GM10266 (cell line): ENCODE data around the gene EMP2.
A peak's percentile ranks its signal among the peaks of the same experiment; 100 is the strongest.

ENCODE experiments used
- DNase-seq: peaks from one replicate; pipeline ENCODE4 v3.0.0; 2012; ENCODE audit errors: extremely low spot score
- CTCF ChIP-seq: IDR thresholded peaks from 2 replicates; pipeline ENCODE4 v1.5.1; 2012; ENCODE audit warnings: mild to moderate bottlenecking, low read depth; ENCODE audit not compliant: control insufficient read depth, insufficient read depth; ENCODE audit errors: missing control alignments

Gene EMP2

GRCh38 chr16:10613785-10614485 is 33.5 kb upstream of the EMP2 start:
- no peak for TF ChIP-seq CTCF
- peak; percentile 49 for DNase-seq

GRCh38 chr16:10612649-10613179 is 32.3 kb upstream of the EMP2 start:
- TF ChIP-seq CTCF, result no peak
- DNase-seq, result no peak

- no peak for TF ChIP-seq CTCF
- DNase-seq, result no peak
Measured at GRCh38 chr16:10611825-10612342, 31.5 kb upstream of the EMP2 start.

GRCh38 chr16:10610499-10611184 is 30.2 kb upstream of the EMP2 start:
- DNase-seq, result no peak
- TF ChIP-seq CTCF, result no peak

- DNase-seq, result no peak
- no peak for TF ChIP-seq CTCF
Measured at GRCh38 chr16:10609402-10609774, 29.0 kb upstream of the EMP2 start.

GRCh38 chr16:10608687-10609401 is 28.4 kb upstream of the EMP2 start:
- no peak for TF ChIP-seq CTCF
- DNase-seq, result no peak

GRCh38 chr16:10607157-10607556 is 26.8 kb upstream of the EMP2 start:
- no peak for DNase-seq
- TF ChIP-seq CTCF, result no peak
